Measurements from ENCODE around the gene INPP5B. TPM values are rescaled to one million over a fixed set of nuclear protein-coding genes. Genes with fewer than 3 reads are reported as not detected.

The INPP5B gene
- total and polyA plus RNA-seq, 8 donors = 7.2 to 56.7 (median 9.5) TPM

- TF ChIP-seq CTCF (IDR thresholded peaks at IDR 0.05) (no peak), POLR2AphosphoS5 (IDR thresholded peaks at IDR 0.05) (no peak), EP300 (IDR thresholded peaks at IDR 0.05) (no peak), POLR2A (IDR thresholded peaks at IDR 0.05) (no peak)
- WGBS, 5 donors = 74 to 87% (median 84%) methylated on average over 4 of the region's 4 CpGs
- Histone ChIP-seq H3K27ac (peak overlapping the region in 1 of 5 donors; percentile 43), H3K36me3 (peaks cover 0 to 16% (median 4%) of the 10 kb centered on the region in 4 donors), H3K4me1 (peaks cover 19 to 73% (median 35%) of the 10 kb centered on the region in 4 donors), H3K9me3 (no peaks in the 10 kb centered on the region), H3K27me3 (no peaks in the 10 kb centered on the region), H3K4me3 (no peak overlapping the region)
- peak in 1 of 2 donors; percentile 9 for DNase-seq
- intact Hi-C loops (cut with DNase I; ENCODE audit: low total_unique reads) = no loop called here
Observed at GRCh38 chr1:37846647-37847339, 100.1 kb downstream of the INPP5B start.

- intact Hi-C loops (cut with DNase I; ENCODE audit: low total_unique reads) = no loop called here
- no peak for DNase-seq
- Histone ChIP-seq H3K4me3 (no peak overlapping the region), H3K4me1 (peaks cover 9 to 63% (median 26%) of the 10 kb centered on the region in 4 donors), H3K9me3 (no peaks in the 10 kb centered on the region), H3K36me3 (peaks cover 0 to 23% (median 10%) of the 10 kb centered on the region in 4 donors), H3K27me3 (no peaks in the 10 kb centered on the region), H3K27ac (peak overlapping the region in 1 of 5 donors; percentile 49)
- 64 to 79% (median 72%) methylated on average over 3 of the region's 3 CpGs for WGBS, 5 donors
- TF ChIP-seq CTCF (IDR thresholded peaks at IDR 0.05) (no peak), EP300 (IDR thresholded peaks at IDR 0.05) (no peak), POLR2AphosphoS5 (IDR thresholded peaks at IDR 0.05) (no peak), POLR2A (IDR thresholded peaks at IDR 0.05) (no peak)
Observed at GRCh38 chr1:37845786-37846185, 101.1 kb downstream of the INPP5B start.

- TF ChIP-seq POLR2AphosphoS5 (IDR thresholded peaks at IDR 0.05) = no peak
- no peak for TF ChIP-seq CTCF (IDR thresholded peaks at IDR 0.05)
- TF ChIP-seq EP300 (IDR thresholded peaks at IDR 0.05) = no peak
- TF ChIP-seq POLR2A (IDR thresholded peaks at IDR 0.05) = no peak
- H3K4me1 ChIP-seq = peaks cover 5 to 57% (median 21%) of the 10 kb centered on the region in 4 donors
- WGBS, 5 donors = 75 to 89% (median 81%) methylated on average over 5 of the region's 5 CpGs
- H3K4me3 ChIP-seq = no peak overlapping the region
- H3K27ac ChIP-seq = peak overlapping the region in 1 of 5 donors; percentile 49
- no peaks in the 10 kb centered on the region for H3K9me3 ChIP-seq
- no peak for DNase-seq
- intact Hi-C loops (cut with DNase I; ENCODE audit: low total_unique reads) = no loop called here
- H3K36me3 ChIP-seq = peaks cover 0 to 27% (median 16%) of the 10 kb centered on the region in 4 donors
- H3K27me3 ChIP-seq = no peaks in the 10 kb centered on the region
Observed at GRCh38 chr1:37845049-37845646, 101.7 kb downstream of the INPP5B start.

- H3K27me3 ChIP-seq = no peaks in the 10 kb centered on the region
- intact Hi-C loops (cut with DNase I; ENCODE audit: low total_unique reads) = no loop called here
- peak overlapping the region in 1 of 5 donors; percentile 49 for H3K27ac ChIP-seq
- H3K4me1 ChIP-seq = peaks cover 0 to 51% (median 21%) of the 10 kb centered on the region in 4 donors
- no peak for TF ChIP-seq POLR2AphosphoS5 (IDR thresholded peaks at IDR 0.05)
- TF ChIP-seq CTCF (IDR thresholded peaks at IDR 0.05) = no peak
- no peak for TF ChIP-seq EP300 (IDR thresholded peaks at IDR 0.05)
- TF ChIP-seq POLR2A (IDR thresholded peaks at IDR 0.05) = no peak
- no peak for DNase-seq
- H3K9me3 ChIP-seq = no peaks in the 10 kb centered on the region
- H3K4me3 ChIP-seq = no peak overlapping the region
- peaks cover 4 to 33% (median 22%) of the 10 kb centered on the region in 4 donors for H3K36me3 ChIP-seq
Observed at GRCh38 chr1:37844536-37844935, 102.3 kb downstream of the INPP5B start.
